ENCODE measurements around the gene PARD6B.
"Not testable (repeated sequence)": the region's sequence is repeated elsewhere in the genome, so short reads cannot be mapped to it uniquely, and the experiment has no call there.

The PARD6B gene

DNA sequence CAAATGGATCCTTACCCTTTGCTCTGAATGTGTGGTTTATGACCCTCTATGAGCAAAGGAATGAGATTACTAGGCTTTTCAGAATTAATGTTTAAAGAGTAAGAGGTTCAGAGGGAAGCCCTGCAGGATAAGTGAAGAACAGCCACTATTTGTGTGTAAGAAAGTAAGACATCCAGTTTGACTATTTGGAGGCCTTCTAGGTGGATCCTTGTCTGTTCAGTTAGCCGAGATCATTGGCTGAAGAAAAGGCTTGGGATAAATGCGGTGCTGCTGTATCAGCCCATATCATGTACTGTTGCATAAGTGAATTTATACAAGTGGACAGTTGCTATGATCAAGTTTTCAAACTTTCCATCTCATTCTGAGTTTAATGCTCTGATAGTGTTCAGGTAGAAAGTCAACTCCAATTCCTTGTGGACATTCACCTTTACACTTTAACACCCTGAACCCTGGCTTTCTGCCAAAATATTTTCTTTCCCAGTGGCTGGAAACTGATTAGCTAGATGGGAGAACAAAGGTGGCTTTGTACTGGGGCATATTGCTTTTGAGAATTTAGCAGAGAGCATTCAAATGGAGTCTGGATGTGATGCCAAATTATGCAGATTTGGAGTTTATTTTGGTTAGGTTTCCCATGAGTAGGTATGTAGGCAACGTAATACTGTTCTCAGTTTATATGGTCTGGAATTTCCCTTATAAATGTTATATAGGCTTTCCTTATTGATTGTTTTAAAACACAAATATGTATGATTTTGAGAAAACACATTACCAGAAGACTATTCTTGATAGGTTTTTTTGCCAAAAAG is 15.0 kb downstream of the PARD6B start:
- DNase-seq = no peak

GRCh38 chr20:50747275-50747674 is 15.9 kb downstream of the PARD6B start:
- DNase-seq = no peak

DNA sequence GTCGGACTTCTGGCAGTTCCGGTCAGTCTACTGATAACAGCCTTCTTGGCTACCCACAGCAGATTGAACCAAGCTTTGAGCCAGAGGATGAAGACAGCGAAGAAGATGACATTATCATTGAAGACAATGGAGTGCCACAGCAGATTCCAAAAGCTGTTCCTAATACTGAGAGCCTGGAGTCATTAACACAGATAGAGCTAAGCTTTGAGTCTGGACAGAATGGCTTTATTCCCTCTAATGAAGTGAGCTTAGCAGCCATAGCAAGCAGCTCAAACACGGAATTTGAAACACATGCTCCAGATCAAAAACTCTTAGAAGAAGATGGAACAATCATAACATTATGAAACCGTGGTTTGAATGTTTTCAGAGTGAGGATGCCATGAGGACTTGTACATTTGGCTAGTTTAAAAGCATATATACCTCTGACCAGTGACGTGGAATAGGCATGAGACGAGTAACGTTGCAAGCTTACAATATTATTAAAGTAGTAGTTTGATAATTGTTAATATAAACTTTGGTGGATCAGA is 18.8 kb downstream of the PARD6B start:
- no peak for DNase-seq

DNA sequence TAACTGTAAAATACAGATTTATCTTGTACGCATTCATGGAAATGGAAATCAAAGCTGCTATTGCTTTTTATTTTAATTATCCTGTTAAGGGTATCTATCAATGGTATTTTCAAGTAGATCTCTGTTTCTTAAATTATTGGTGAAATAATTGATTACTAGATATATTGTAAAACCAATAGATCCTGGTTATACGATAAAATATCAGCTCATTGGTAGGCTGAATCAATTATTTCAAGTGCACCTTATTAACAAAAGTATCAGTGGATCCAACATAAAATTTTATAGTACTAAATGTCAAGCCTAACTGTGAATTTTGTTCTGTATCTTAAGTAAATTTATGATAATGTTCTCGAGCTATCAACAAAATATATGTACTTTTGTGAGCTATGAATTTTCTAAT is 21.8 kb downstream of the PARD6B start:
- DNase-seq = no peak

- no peak for DNase-seq
Measured at GRCh38 chr20:50754420-50754819, 23.0 kb downstream of the PARD6B start.

DNA sequence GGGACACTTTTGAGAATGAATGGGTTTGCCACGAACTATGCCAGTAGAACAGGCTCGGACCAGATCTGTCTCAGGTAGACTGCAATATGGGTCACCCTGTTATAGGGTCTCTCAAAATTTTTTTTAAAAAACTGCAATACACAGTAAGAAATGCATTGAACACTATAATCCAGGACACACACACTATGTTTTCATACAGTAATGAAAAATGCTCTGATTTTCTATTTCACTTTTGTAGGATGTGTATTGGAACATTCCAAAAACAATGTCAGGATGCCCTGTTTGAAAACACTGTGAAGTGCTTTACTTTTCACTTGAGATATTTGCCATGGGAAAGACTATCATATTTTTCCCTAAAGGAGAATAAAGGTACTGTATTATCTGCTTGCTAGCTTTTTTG is 25.1 kb downstream of the PARD6B start:
- no peak for DNase-seq

- no peak for DNase-seq
Measured at GRCh38 chr20:50758469-50758868, 27.1 kb downstream of the PARD6B start.

- no peak for DNase-seq
Measured at GRCh38 chr20:50758992-50759391, 27.6 kb downstream of the PARD6B start.

DNA sequence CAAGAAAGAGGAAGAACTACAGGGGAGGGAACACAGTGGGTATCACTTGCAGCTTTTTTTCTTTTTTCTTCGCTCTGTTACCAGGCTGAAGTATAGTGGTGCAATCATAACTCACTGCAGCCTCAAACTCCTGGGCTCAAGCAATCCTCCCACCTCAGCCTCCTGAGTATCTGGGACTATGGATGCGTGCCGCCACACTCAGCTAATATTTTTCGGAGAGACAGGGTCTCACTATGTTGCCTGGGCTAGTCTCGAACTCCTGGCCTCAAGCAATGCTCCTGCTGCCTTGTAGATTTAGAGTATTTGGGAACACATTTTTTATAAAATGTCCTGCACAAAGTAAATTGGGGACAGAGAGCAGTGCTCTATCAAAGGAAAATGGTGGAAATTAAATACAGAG is 28.3 kb downstream of the PARD6B start:
- no peak for DNase-seq

DNA sequence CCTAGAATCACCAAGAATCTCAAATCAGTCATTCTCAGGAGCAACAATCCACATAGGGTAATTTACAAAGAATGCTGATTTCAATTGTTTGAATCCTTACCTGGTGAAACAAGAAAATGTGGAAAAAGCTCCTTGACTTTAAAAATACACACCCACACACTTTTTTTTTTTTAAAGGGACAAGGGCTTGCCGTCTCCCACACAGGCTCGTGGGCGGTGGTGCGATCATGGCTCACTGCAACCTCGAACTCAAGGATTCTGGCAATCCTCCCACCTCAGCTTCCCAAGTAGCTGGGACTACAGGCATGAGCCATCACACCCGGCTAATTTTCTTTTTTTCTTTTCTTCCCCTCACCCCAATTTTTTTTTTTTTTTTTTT is 30.7 kb downstream of the PARD6B start:
- no peak for DNase-seq

GRCh38 chr20:50762435-50763220 is 31.2 kb downstream of the PARD6B start:
- no peak for DNase-seq

GRCh38 chr20:50763550-50764458 is 32.4 kb downstream of the PARD6B start:
- not testable (repeated sequence) for DNase-seq

DNA sequence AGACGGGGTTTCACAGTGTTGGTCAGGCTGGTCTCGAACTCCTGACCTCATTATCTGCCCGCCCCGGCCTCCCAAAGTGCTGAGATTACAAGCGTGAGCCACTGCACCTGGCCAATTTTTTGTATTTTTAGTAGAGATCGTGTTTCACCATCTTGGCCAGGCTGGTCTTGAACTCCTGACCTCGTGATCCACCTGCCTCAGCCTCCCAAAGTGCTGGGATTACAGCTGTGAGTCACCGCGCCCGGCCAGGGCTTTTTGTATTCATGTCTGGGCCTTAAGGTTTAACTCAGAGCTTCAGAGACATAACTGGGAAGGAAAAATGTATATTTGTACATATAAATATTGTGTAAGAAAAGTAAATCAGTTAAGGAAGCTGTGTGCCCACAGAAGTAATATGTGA is 33.9 kb downstream of the PARD6B start:
- not testable (repeated sequence) for DNase-seq

DNA sequence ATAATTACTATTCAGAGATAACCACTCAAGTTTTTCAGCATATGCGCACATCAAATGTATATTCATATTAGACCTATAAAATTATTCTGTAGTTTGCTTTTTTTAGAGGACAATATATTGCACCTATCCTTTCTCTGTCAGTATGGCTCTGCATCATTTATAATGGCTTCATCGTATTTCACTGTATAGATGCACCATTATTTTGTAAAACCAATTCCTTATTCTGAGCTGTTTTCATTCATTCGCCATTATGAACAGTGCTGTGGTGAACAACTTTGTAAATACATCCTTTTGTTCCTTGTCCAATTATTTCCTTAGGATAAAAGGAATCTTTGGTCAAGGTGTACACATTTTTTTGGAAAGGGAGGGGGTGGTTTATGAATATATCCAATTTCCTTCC is 34.3 kb downstream of the PARD6B start:
- no peak for DNase-seq

DNA sequence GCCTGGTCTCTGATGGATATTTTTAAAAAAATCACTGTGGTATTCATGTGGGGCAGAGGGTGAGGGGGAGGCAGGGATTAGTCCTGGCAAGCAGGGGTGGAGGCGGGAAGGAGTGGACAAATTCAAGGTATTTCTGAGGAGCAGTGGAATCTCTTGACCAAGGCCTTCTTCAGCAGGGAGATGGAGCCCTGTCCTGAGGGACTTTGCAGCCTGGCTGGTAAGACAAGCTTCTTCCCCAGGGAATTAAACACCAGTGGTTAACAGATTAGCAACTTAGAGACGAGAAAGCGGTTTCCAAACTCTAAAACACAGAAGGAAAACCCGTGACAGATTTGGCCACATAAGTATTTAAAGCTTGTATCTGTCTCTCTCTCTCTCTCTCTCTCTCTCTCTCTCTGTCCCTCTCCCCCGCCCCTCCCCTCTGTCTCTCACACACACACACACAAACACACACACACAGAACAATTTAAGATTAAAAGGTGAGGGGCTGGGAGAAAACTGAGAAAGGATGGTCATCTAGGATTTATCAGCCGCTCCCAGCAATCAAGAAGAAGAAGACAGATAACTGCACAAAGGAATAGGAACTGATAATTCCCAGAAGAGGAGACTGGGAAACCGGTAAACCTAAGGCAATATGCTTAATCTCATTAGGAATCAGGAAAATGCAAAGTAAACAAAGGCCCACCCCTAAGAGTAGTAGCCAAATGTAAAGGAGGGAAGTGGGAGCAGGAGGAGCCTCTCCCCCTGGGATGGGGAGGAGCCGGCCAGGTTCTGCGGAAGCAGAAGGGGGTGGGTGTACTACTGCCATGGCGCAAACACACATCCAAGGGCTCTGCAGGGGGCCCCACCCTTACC is 35.8 kb downstream of the PARD6B start:
- DNase-seq = not testable (repeated sequence)

- DNase-seq = not testable (repeated sequence)
Measured at GRCh38 chr20:50768991-50769390, 37.6 kb downstream of the PARD6B start.

- DNase-seq = not testable (repeated sequence)
Measured at GRCh38 chr20:50769551-50770085, 38.2 kb downstream of the PARD6B start.

GRCh38 chr20:50771419-50772080 is 40.2 kb downstream of the PARD6B start:
- not testable (repeated sequence) for DNase-seq

DNA sequence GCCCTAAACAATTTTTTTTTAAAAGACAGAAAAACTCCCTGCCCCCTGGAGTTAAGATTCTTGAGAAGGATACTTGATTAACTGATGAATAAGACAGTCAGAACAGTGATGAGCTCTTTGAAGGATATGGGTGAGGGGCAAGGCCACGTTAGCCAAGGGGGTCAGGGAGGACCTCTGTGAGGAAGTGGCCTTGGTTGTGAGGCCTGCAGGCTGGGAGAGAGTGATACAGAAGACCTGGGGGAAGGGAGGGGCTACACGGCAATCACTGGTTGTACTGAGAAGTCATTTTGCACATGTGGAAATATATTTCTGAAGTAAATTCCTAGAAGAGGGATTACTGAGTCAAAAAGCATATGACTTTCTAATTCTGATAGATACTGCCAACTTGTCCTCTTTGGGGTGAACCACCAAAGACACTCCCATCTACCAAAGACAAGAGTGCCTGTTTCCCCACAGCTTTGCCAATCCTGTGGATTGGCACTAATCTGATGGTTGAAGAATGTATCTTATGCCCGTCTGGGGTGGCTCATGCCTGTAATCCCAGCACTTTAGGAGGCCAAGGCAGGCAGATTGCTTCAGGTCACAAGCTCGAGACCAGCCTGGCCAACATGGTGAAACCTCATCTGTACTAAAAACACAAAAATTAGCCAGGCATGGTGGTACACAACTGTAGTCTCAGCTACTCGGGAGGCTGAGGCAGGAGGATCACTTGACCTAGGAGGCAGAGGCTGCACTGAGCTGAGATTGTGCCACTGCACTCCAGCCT is 41.2 kb downstream of the PARD6B start:
- no peak for DNase-seq

- no peak for DNase-seq
Measured at GRCh38 chr20:50774515-50774914, 43.1 kb downstream of the PARD6B start.

Data from NCI-H1436 (cell line).